Aorta (tissue), 5 donors: ENCODE results near the gene TMEM191B. TPM values are rescaled to one million over a fixed set of nuclear protein-coding genes. Genes with fewer than 3 reads are reported as not detected.
A peak's percentile ranks its signal among the peaks of the same experiment; 100 is the strongest.
"Not testable (repeated sequence)": the region's sequence is repeated elsewhere in the genome, so short reads cannot be mapped to it uniquely, and the experiment has no call there.

Source experiments
- ATAC-seq: fragments of 200-7000 bp; cut with Tn5 transposase; one replicate; pipeline ENCODE4 v1.9.1; 2022; ENCODE audit warnings: moderate library complexity; ENCODE audit not compliant: low FRiP score
- DNase-seq, 2 donors: peaks; one replicate each; pipeline ENCODE4 v3.0.0-alpha.2; 2020
- H3K27ac ChIP-seq, 2 donors: one replicate each; pipeline ENCODE4 v1.5.1; 2013; ENCODE audit warnings: low read length in 2 of 2, mild to moderate bottlenecking in 2 of 2, moderate library complexity in 2 of 2, control low read depth in 1 of 2, inconsistent platforms in 1 of 2, low read depth in 1 of 2
- H3K27me3 ChIP-seq, 2 donors: one replicate each; pipeline ENCODE4 v1.6.1; 2013; ENCODE audit warnings: control low read depth in 1 of 2, low read length in 1 of 2, mild to moderate bottlenecking in 1 of 2, moderate library complexity in 1 of 2; ENCODE audit not compliant: insufficient read depth in 2 of 2, control insufficient read depth in 1 of 2
- H3K36me3 ChIP-seq, 2 donors: one replicate each; pipeline ENCODE4 v1.6.1; 2013; ENCODE audit warnings: control low read depth in 1 of 2, low read length in 1 of 2, mild to moderate bottlenecking in 1 of 2; ENCODE audit not compliant: insufficient read depth in 2 of 2, control insufficient read depth in 1 of 2
- H3K4me1 ChIP-seq, 2 donors: one replicate each; pipeline ENCODE4 v1.6.1; 2013; ENCODE audit warnings: low read length in 2 of 2, control low read depth in 1 of 2, mild to moderate bottlenecking in 1 of 2, moderate library complexity in 1 of 2; ENCODE audit not compliant: insufficient read depth in 2 of 2, control insufficient read depth in 1 of 2
- H3K4me3 ChIP-seq, 2 donors: one replicate each; pipeline ENCODE4 v1.5.1; 2013; ENCODE audit warnings: low read length in 2 of 2, control low read depth in 1 of 2, mild to moderate bottlenecking in 1 of 2
- H3K9me3 ChIP-seq: one replicate; pipeline ENCODE4 v1.6.1; 2013; ENCODE audit warnings: mild to moderate bottlenecking, low read length; ENCODE audit not compliant: control insufficient read depth
- WGBS, 2 donors: extraction: QIAGEN DNeasy Blood & Tissue Kit; methylation state at CpG; one replicate each; pipeline ENCODE4 v1.1.7; 2013; 5-methylcytosine and 5-hydroxymethylcytosine counted together
- intact Hi-C, 2 donors: fragments of 100-400 bp; cut with DNase I; formaldehyde crosslinking; loops; one replicate each; pipeline versions ENCODE4 v1.14.2 to v1.15.0; 2022
- polyA plus RNA-seq, 2 donors: library from polyadenylated mRNA; stranded (reverse); fragments of 200-250 nt; gene quantifications; one replicate each; pipeline ENCODE4 v1.2.3, GENCODE V29; 2013
- total RNA-seq, 2 donors: library from RNA; stranded (reverse); fragmentation: NEBNext Ultra II Directional; extraction: Animal tissue kit (Norgen Biotek cat#: 25700); gene quantifications; one replicate each; pipeline ENCODE4 v1.2.1, GENCODE V29; 2021
- donor health status: healthy with polysubstance abuse.
- donor health status: Bipolar disorder and iron deficiency.
- donor health status: DM: no; HTN: no; CAD: no.
- donor health status: DM: no; HTN: no; CAD: no.
- donor health status: DM: yes; HTN: yes; CAD: no.

TMEM191B gene
- total and polyA plus RNA-seq, 4 donors, result 3.8 TPM; not detected in 3

GRCh38 chr22:18573483-18574164, 46.0 kb downstream of the TMEM191B start:
- 94 to 95% methylated on average over 6 to 7 of the region's 10 CpGs for WGBS, 2 donors
- H3K27ac ChIP-seq, H3K4me3 ChIP-seq, intact Hi-C loops, H3K27me3 ChIP-seq, H3K36me3 ChIP-seq, H3K4me1 ChIP-seq, ATAC-seq, H3K9me3 ChIP-seq: not testable (repeated sequence)
- DNase-seq, result peak in 1 of 2 donors; percentile 56

GRCh38 chr22:18574555-18574954, 47.0 kb downstream of the TMEM191B start:
- H3K4me1 ChIP-seq, intact Hi-C loops, H3K27me3 ChIP-seq, H3K27ac ChIP-seq, ATAC-seq, H3K4me3 ChIP-seq, DNase-seq, H3K9me3 ChIP-seq, H3K36me3 ChIP-seq: not testable (repeated sequence)
- no CpG with 5 or more reads among the region's 13 CpGs for WGBS, 2 donors

GRCh38 chr22:18575686-18576085, 48.1 kb downstream of the TMEM191B start:
- DNase-seq, H3K4me1 ChIP-seq, H3K9me3 ChIP-seq, H3K27me3 ChIP-seq, H3K4me3 ChIP-seq, ATAC-seq, intact Hi-C loops, H3K36me3 ChIP-seq, H3K27ac ChIP-seq: not testable (repeated sequence)
- WGBS, 2 donors, result no CpG with 5 or more reads among the region's 9 CpGs

- H3K9me3 ChIP-seq, H3K4me3 ChIP-seq, H3K27me3 ChIP-seq, H3K4me1 ChIP-seq, H3K36me3 ChIP-seq, intact Hi-C loops, DNase-seq, H3K27ac ChIP-seq: not testable (repeated sequence)
- WGBS, 2 donors, result no CpG with 5 or more reads among the region's 88 CpGs
- peak; percentile 63 for ATAC-seq
Observed at GRCh38 chr22:18577090-18577818, 49.7 kb downstream of the TMEM191B start.

DNA sequence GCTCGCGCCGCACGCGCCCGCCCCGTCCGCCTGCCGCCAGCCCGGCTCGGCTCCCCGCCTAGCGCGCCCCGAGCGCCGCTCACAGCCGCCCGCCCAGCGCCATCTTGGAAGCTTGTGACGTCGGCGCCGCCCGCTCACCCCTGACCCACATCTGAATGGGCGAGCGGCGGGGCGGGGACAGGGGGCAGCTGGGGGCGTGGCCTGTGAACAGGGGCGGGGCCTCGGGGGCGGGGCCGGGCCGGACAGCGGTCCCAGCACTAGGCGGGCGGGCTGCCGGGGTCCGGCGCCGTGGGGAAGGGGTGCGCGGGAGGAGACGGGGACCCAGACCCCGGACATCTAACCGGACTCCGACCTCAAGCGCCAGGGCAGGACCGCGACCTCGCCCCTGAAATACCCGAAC, 50.2 kb downstream of the TMEM191B start:
- intact Hi-C loops, H3K9me3 ChIP-seq, H3K27me3 ChIP-seq, H3K4me1 ChIP-seq, H3K4me3 ChIP-seq, H3K27ac ChIP-seq, DNase-seq, H3K36me3 ChIP-seq: not testable (repeated sequence)
- no CpG with 5 or more reads among the region's 53 CpGs for WGBS, 2 donors
- ATAC-seq, result peak; percentile 94

Other genes starting within 250 kb of the TMEM191B start
- not detected for gene GGTLC3, start 9.6 kb upstream of the TMEM191B start, total RNA-seq
- gene GGTLC3, start 9.6 kb upstream of the TMEM191B start, polyA plus RNA-seq, result not detected
- 1 to 10 TPM in 1 of 2 donors, under 1 TPM in 1; 0.06 to 1.7 TPM for gene RIMBP3, start 84.1 kb downstream of the TMEM191B start, total RNA-seq
- under 1 TPM in 1 of 2 donors, not detected in 1; 0.20 TPM for gene RIMBP3, start 84.1 kb downstream of the TMEM191B start, polyA plus RNA-seq